GM18519 (cell line): ENCODE data around the gene PI4KB.

ENCODE experiments used
- ATAC-seq: cut with Tn5 transposase; IDR thresholded peaks from one replicate; pipeline ENCODE4 v1.9.1; 2021; ENCODE audit warnings: mild to moderate bottlenecking, moderate library complexity; ENCODE audit not compliant: unreplicated experiment, low FRiP score

Gene PI4KB

DNA sequence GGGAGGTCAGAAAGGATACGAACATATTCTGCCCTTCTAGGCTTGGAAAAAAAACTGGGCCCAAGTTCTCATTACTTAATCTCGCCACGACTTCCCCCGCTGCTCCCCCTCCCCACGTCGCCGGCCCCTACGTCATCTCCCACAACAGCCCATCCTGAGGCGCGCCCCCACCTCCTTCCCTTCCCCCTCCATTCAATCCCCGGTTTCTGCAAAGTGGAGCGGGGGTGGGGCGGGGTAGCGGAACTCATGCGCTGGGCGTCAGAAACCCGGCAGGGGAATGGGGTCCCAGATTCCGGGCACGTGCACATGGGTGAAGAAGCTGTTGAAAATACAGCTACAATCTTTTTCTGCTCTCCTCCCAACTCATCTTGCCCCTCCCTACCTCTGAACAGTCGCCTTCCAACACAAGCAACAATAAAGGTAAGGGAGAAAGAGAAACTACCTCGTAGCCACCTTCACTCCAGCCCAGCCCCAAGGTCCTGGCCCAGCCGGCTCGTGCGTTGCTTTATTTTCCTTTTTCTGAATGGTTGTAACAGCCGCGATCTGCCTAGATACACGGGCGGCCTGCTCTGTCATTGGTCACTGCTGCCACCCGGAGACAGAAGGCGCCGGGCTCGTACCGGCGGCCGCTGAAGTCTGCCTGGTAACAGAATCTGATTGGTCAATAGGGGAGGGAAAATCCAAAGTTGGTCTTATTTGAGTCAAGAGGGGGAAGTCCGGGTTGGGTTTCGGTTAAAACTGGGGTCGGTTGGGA, 19.7 kb upstream of the PI4KB start, which contains the start of gene RFX5:
Gene RFX5, minus strand, starts transcription at position 484 of the 754 bp plus-strand sequence. CDS start 932 bp downstream, outside the sequence.
- ATAC-seq: peak; percentile 90

DNA sequence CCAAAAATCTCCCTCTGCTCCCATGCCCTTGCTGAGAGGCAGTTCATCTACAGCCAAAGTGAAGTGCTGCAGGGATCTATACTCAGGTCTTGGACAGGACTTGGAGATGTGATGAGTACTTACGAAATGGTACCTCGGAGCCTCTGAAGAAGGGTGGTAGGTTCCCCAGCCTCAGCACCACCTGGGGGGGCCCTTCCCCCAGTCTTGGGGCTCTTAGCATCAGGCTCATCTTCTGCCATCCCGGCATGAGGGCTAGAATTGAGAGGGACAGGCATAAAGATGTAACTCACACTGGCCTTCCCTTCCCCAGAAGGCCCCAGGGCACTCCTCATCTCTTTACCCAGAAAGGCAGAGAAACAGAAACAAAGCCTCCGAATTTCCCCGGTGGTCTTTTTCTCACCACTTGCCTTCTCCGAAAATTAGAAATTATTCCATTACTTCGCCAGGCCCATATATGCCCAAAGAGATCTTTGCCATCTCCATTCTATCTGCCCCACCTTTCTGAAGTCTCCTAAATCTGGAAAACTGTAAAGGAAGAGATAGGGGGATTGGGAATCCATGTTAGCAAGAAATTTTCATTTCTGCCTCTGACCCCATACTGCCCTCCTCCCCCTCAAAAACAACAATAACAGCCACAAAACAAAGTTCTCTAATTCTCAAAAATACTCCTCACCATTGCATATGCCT, 19.0 kb upstream of the PI4KB start:
- ATAC-seq: no peak

GRCh38 chr1:151344291-151344690, 17.1 kb upstream of the PI4KB start:
- ATAC-seq: no peak

GRCh38 chr1:151343587-151343986, 16.4 kb upstream of the PI4KB start:
- no peak for ATAC-seq

DNA sequence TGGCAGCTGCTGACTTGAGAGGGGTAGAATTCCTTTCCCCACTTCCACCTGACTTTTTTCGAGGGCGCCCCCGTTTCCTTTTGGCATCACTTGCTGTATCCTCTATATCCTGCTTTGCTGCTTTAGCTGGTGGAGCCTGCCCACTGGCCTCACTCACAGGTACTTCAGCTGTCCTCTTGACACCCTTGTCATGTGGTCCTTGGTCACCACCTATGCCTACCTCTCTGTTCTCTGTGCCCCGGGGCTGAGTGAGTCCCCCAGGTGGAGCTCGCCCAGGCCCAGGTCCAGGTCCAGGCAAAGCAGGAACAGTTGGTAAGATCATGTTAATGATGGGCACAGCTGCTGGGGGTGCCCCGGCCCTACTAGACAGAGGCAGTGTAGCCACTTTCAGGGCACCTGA, 15.4 kb upstream of the PI4KB start:
- ATAC-seq: no peak

DNA sequence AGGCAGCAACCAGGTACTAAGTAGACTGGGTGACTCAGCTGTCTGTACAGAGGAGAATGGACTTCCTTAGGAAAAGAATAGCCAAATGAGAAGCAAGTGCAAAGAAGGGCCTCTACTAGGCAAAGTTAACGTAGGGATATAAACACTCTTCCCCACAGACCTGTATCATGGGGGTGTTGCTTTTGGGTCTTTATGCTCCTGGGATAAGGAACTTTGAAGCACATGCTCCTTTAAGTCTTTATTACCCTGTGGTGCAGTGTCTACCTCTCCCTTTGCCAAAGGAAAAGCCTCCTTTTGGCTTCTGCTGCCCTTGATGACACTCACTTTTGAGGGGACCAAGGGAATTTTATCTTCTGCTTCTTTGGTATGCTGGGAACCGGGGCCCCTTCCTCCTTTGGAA, 14.8 kb upstream of the PI4KB start:
- ATAC-seq: no peak

GRCh38 chr1:151340870-151341754, 13.9 kb upstream of the PI4KB start:
- ATAC-seq: no peak

DNA sequence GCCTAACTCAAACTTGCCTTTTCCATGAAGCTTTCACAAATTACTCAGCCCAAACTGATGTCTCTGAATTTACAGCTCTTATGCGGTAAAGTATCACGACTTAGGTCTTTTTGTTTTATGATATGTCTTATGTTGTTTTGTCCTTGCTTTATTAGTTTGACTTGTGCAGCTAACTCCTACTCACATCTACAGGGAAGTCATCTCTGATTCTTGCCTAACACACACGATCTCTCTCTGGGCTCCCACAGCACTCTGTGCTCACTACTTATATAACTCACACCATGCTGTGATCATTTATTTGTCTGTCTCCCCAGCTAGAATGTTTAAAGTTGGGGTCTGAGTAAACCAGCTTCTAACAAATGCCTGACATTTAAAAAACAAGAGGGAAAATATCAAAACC, 9.3 kb upstream of the PI4KB start:
- no peak for ATAC-seq

GRCh38 chr1:151334822-151335221, 7.6 kb upstream of the PI4KB start:
- no peak for ATAC-seq

DNA sequence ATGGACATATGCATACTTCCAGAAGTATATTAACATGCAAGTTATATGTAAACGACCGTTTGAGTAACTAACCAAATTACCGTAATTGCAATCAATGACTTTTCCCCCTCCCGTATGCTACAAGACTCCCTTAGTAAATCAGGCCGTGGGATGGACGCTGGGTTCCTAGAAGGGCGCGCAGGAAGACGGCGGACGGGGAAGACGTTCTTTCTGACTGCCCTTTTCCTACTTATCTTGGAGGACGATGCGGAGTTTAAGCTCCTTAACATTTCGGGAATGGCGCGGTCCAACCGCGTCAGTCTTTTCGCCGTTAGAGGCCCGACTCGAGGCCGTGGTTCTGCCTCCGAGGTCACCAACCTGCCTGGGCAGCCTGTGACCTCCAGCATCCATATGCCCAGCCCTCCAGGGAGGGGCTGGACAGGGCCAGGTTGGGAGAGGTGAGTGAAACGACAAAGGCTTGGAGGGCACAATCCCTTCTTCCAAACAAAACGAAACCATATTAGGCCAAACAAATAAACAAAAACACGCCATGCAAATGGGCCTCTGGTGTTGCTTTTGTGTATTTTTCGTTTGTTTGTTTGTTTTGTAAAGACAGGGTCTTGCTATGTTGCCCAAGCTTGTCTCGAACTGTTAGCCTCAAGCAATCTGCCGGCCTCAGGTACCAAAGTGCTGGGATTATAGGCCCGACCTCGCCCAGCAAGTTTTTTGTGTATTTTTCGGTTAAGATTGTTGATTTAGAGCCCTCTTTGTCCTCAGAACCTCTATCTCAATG, 873 bp upstream of the PI4KB start:
- ATAC-seq: no peak

GRCh38 chr1:151326619-151327222, 495 bp downstream of the PI4KB start:
- ATAC-seq: no peak

GRCh38 chr1:151325646-151326429, 1.4 kb downstream of the PI4KB start:
- ATAC-seq: no peak

- ATAC-seq: no peak
These were observed 2.0 kb downstream of the PI4KB start for GRCh38 chr1:151325231-151325630.

DNA sequence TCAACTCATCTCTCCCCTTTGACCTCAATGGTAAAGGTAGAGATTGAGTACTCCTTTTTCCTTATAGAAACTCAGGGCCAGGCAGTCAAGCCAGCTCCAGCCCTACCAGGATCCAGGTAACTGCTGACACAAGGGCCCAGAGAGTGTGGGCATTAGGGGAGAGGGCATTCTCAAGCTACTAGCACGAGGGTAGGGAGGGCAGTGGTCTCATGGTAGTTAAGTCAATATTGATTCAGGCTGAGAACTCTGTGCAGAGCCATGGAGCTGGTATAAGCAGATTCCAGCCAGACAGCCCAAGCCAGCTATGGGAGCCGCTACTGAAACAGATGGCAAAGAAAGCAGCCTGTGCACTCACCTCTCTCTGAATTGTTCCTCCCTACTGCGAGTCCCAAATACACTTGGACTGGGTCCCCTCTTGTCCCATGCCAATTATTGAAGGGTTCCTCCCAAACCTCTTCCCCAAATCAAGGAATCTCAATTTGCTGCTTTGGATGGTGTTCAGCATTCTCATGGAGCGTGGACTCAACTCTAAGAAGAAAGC, 2.8 kb downstream of the PI4KB start:
- no peak for ATAC-seq

- no peak for ATAC-seq
These were observed 8.2 kb downstream of the PI4KB start for GRCh38 chr1:151318975-151319374.

DNA sequence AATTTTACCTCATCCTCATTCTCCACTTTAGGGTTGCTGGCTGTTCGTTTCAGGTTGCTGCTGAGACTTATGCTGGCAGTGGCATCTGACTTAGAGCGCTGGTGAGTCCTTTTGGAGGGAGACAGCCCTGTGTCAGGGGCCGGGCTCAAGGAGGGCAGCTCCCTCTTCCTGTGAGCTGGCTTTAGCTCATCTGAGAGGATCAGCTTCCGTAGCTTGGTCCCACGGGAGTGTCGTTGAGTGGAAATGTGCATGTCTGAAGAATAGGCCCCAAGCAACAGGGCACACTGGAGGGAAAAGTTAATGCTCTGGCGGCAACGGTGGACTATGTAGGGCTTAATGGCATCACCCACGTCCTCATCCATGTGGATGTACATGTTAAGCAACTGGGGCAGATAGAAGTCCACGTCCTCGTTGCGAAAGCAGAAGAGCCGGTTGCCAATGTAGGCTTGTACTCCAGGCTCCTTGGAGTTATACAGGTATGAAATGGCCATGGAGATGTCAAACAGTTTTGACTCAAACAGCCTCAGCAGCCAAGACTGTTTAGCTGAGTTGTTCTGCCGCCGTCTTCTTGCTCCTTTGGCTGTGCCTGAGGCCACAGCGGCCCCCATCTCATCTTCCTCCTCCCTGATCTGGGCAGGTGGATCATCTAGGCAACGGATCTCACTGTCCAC, 11.5 kb downstream of the PI4KB start:
- ATAC-seq: no peak

- ATAC-seq: no peak
These were observed 12.9 kb downstream of the PI4KB start for GRCh38 chr1:151314137-151314875.

- ATAC-seq: no peak
These were observed 13.7 kb downstream of the PI4KB start for GRCh38 chr1:151313501-151313900.
